Epithelial cell of umbilical artery (primary cell): ENCODE data around the gene STX1B. TPM values are rescaled to one million over a fixed set of nuclear protein-coding genes. Genes with fewer than 3 reads are reported as not detected.

ENCODE experiments used
- total RNA-seq: library from RNA; depleted of rRNA; stranded (reverse); fragments of >200 nt; gene quantifications from 2 replicates; pipeline ENCODE4 v1.2.3, GENCODE V29; 2014

Gene STX1B
- total RNA-seq, result under 0.01 TPM in 2 replicates

DNA sequence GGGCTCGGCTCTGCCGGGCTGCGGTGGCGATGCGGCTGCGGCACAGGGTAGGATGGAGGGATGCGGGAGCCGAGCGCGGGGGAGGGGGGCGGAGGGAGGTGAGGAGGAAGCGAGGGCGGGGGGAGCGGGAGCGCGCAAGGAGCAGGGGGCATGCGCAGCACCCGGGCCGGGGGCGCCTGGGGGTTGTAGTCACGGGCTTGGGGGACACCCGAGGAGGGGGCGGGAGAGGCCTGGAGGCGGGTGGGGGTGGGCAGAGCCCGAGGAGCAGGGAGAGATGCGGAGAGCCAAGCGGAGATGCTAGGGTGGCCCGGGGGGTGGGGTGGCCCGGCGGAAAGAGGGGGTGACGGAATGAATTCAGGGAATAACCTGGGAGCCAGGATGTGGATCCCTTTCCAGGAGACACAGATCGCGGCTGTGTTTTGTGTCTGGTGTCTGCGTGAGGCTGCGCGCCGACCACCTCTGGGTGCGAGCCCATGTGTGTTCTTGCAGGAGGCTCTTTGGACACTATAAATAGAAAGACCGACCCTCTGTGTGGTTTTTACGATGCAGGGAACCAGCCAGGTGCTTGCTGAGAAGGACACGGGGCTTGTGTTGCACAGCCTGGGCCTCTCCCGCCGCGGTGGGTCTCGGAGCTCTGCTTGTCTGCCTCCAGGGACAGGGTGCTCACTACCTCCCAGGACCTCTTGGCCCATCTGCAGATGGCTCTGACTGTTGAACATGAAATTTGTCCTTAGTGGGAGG is at the start of gene STX1B:
STX1B (minus strand) TSS at position 54 of the 741 bp plus-strand sequence. CDS start 242 bp downstream, outside the sequence.

DNA sequence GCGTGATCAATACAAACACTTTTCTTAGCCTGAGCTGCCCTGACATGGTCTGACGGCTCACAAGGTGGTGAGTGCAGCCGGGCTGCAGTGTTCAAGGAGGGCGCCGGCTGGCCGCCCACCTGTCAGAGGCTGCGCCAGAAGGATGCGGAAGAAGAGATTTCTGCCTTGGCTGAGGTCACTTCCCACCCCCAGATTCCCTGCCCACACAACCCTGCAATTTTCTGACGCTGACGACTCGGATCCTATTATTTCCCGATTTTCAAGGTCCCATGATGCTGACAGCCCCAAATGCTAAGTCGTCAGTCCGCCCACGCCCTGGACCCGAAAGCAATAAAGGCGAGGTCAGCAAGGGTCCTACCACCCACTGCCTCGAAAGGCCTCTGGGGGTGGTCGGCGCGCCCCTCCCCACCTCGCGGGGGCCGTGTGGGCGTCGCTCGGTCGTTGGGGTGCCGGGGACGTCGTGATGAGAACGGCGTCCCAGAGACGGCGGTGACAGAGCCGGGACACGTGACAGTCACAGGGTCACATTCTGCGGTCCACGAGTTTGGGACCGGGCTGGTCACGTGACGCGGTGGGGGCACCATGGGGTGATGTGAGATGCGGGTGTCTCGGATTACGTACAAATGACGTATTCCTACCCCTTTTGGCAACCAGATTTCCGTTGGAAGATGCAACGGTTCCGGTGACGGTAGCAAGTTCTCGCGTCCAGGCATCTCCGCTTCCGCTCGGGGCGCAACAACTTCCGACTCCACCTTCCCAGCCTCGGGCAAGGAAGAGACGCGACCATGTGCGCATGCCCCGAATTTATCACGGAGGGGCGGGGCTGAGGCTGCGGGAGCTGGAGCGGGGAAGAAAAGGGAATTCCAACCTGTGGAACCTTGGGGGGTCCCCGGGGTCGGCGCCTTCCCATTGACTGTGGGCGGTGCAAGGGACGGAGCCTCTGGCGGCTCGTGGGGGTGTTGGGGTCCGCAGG is 22.6 kb upstream of the STX1B start, which contains the start of gene STX4:
STX4 (plus strand) TSS at position 823 of the 973 bp plus-strand sequence. CDS start 248 bp downstream, outside the sequence.

DNA sequence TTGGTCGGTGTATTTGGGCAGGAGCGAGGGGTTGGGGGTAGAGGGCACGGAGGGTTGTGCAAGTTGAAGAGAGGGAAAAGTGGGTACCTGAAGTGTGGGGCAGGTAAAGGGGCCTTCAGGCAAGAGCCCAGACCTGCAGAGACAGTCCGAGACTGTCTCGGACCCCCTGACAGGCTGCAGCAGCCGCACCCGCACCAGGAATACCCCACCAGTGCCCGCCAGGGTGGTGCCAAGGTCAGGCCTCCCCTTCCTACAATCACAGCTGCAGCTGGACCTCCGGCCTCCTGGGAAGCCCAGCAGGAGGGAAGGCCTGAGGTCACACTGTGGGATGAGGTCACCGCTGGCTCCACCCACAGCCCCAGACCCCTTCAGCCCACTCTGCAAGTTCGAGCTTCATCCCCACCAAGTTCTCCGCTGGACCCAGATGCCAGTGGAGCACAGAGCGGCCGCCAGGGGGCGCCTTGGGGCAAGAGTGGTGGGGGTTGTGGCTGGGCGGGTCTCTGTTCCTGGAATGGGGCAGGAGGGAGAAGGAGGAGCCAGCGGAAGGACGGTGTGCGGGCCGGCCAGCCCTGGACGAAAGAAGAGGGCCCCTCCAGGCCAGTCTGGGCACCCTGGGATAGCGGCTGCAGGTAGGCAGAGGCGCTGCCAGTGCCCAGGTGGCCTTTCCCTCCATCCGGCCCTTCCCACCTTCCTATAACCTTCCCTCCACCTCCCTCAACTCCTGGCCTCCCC is 25.6 kb downstream of the STX1B start, which contains the start of gene HSD3B7:
HSD3B7 (plus strand) TSS at position 539 of the 732 bp plus-strand sequence. CDS start 452 bp downstream, outside the sequence.

DNA sequence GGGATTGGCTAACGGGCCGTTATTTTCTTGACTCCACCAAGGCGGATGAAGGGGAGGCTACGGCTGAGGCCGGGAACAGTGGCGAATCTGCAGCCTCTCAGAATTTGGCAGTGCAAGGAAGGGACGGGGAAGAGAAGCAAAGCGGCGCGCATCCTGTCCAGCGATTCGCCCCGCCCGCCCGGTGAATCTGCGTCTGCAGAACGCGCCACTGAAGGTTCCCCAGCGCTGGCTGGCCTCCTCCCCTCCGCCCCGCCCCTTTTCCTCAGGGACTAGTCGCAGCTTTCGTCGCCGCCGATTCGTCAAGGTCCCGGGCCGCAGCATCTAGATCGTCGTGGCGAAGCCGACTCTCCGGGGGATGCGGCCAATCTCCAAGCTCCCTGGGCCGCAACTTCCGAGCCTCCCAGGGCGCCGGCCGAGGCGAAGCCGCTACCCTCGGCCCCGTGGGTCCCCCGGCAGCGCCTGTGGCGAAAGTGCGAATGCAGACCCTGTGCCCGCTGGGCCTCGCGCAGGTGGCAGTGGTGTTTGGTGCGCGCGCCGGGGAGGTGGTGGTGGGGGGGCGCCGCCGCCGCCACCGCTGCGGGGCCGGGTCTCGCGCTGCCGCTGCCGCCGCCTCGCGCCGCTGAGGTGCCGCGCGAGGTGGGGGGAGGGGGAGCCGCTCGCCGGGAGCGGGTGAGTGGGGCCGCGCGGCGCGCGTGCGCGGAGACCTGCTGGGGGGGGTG is 52.8 kb downstream of the STX1B start, which contains the start of gene SETD1A:
SETD1A (plus strand) TSS at position 299 of the 719 bp plus-strand sequence. CDS start 978 bp downstream, outside the sequence.

DNA sequence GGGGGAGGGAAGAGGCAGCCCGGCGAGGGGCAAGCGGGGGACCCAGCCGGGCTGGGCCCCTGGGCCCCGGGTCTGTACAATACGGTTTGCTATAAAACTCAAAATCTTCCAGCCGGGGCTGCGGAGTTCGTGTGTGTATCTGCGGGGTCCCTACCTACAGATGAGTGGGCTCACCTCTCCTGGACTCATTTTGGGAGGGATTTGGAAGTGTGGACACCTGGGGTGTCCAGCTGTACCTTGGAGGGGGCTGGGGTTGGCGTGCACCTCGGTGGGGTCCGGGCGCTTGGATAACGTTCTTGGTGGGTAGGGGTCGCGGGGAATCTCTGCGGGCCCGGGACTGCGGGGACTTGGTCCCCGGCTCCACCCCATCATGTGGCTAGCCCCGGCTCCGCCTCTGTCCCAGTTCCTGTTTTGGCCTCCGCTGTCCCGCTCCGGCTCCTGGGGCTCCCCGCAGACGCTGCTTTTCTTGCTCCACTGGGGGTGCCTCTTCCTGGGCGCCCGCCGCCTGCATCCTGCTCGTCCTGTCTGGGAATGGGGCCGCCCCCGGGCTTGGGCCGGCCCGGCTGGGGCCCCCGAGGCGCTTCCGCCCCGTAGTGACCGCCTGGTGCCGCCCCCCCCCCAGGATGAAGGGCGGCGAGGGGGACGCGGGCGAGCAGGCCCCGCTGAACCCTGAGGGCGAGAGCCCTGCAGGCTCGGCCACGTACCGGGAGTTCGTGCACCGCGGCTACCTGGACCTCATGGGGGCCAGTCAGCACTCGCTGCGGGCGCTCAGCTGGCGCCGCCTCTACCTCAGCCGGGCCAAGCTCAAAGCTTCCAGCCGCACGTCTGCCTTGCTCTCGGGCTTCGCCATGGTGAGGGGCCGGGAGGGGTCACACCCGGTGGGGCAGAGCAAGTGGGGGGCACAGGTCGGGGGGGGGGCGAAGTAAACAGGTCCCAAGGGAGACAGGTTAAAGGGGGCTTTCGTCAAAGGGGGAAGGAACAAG is 61.5 kb downstream of the STX1B start, which contains the start of gene ORAI3:
ORAI3 (plus strand) TSS at position 402 of the 983 bp plus-strand sequence; CDS start at position 624, 222 bp downstream.

Other genes with a start within 250 kb of the STX1B start
- gene CFAP119, start 248.6 kb downstream of the STX1B start, total RNA-seq, result 1.5 and 1.6 TPM in 2 replicates
- gene RNF40, start 248.3 kb downstream of the STX1B start, total RNA-seq, result 57.8 and 73.3 TPM in 2 replicates
- gene ZNF629, start 223.4 kb downstream of the STX1B start, total RNA-seq, result 4.4 and 5.8 TPM in 2 replicates
- 32.2 and 37.2 TPM in 2 replicates for gene BCL7C, start 116.6 kb downstream of the STX1B start, total RNA-seq
- gene CTF1, start 114.0 kb downstream of the STX1B start, total RNA-seq, result under 0.01 TPM in 1 of 2 replicates, not detected in the other
- gene FBXL19, start 87.1 kb downstream of the STX1B start, total RNA-seq, result 21.7 and 27.3 TPM in 2 replicates
- 18.8 and 21.1 TPM in 2 replicates for gene ORAI3, start 61.6 kb downstream of the STX1B start, total RNA-seq
- gene SETD1A, start 52.9 kb downstream of the STX1B start, total RNA-seq, result 1.6 and 2.1 TPM in 2 replicates
- 2.3 and 2.6 TPM in 2 replicates for gene HSD3B7, start 25.4 kb downstream of the STX1B start, total RNA-seq
- 15.9 and 20.4 TPM in 2 replicates for gene STX4, start 22.9 kb upstream of the STX1B start, total RNA-seq
- 6.8 and 9.7 TPM in 2 replicates for gene ZNF668, start 63.6 kb upstream of the STX1B start, total RNA-seq
- 9.1 and 11.0 TPM in 2 replicates for gene ZNF646, start 63.8 kb upstream of the STX1B start, total RNA-seq
- gene PRSS53, start 78.3 kb upstream of the STX1B start, total RNA-seq, result 0.32 and 1.2 TPM in 2 replicates
- gene VKORC1, start 84.2 kb upstream of the STX1B start, total RNA-seq, result 82.5 and 95.8 TPM in 2 replicates
- 15.6 and 15.7 TPM in 2 replicates for gene BCKDK, start 97.7 kb upstream of the STX1B start, total RNA-seq
- gene KAT8, start 107.0 kb upstream of the STX1B start, total RNA-seq, result 32.8 and 37.7 TPM in 2 replicates
- gene PRSS8, start 125.1 kb upstream of the STX1B start, total RNA-seq, result not detected in 2 replicates
- gene PRSS36, start 139.4 kb upstream of the STX1B start, total RNA-seq, result 0.32 and 1.5 TPM in 2 replicates
- 59.9 and 74.4 TPM in 2 replicates for gene FUS, start 169.5 kb upstream of the STX1B start, total RNA-seq
- 41.6 and 95.5 TPM in 2 replicates for gene PYCARD, start 192.1 kb upstream of the STX1B start, total RNA-seq
- gene TRIM72, start 203.5 kb upstream of the STX1B start, total RNA-seq, result not detected in 2 replicates
- not detected in 2 replicates for gene PYDC1, start 206.5 kb upstream of the STX1B start, total RNA-seq
- gene ITGAM, start 249.3 kb upstream of the STX1B start, total RNA-seq, result not detected in 2 replicates